HL-60 (cell line): ENCODE data around the gene AGXT2.

ENCODE experiments used
- DNase-seq, 2 experiments: peaks; one replicate each; pipeline ENCODE4 v3.0.0-alpha.2; 2010 to 2020; ENCODE audit warnings: low read depth in 1 of 2, low spot score in 1 of 2
- H3K27ac ChIP-seq: fragments of 250-450 bp; sonication (Bioruptor Pico); replicated peaks from 2 replicates; pipeline ENCODE4 v1.5.1; 2020; ENCODE audit warnings: mild to moderate bottlenecking, moderate library complexity
- H3K27me3 ChIP-seq: fragments of 250-450 bp; sonication (Bioruptor Pico); 2 replicates; pipeline ENCODE4 v1.5.1; 2021; ENCODE audit warnings: mild to moderate bottlenecking, moderate library complexity; ENCODE audit not compliant: insufficient read depth, poor library complexity, severe bottlenecking
- H3K4me3 ChIP-seq: replicated peaks from 2 replicates; pipeline ENCODE4 v1.5.1; 2011; ENCODE audit warnings: mild to moderate bottlenecking, control low read depth, low read length; ENCODE audit not compliant: insufficient read depth
- GABPA ChIP-seq: IDR thresholded peaks from 2 replicates; pipeline ENCODE4 v1.6.1; 2012; ENCODE audit warnings: low read depth
- POLR2AphosphoS5 ChIP-seq: IDR thresholded peaks from 2 replicates; pipeline ENCODE4 v1.6.1; 2012; ENCODE audit warnings: low read depth
- SPI1 ChIP-seq: IDR thresholded peaks from 2 replicates; pipeline ENCODE4 v1.6.1; 2012; ENCODE audit warnings: low read depth, mild to moderate bottlenecking, borderline replicate concordance
- long read RNA-seq: library from polyadenylated mRNA; unstranded; transcript quantifications from one replicate; pipeline ENCODE4 v2.0.0, GENCODE V29; 2020
- TF ChIP-seq, protein P1 (sequence below): IDR thresholded peaks from one replicate; pipeline ENCODE4 v1.5.1; 2011; ENCODE audit warnings: low read length, control low read depth, inconsistent platforms; ENCODE audit not compliant: insufficient read depth
- TF ChIP-seq, protein P2 (sequence below): IDR thresholded peaks from 2 replicates; pipeline ENCODE4 v1.6.1; 2012; ENCODE audit warnings: low read depth; ENCODE audit not compliant: insufficient replicate concordance

The AGXT2 gene, protein sequence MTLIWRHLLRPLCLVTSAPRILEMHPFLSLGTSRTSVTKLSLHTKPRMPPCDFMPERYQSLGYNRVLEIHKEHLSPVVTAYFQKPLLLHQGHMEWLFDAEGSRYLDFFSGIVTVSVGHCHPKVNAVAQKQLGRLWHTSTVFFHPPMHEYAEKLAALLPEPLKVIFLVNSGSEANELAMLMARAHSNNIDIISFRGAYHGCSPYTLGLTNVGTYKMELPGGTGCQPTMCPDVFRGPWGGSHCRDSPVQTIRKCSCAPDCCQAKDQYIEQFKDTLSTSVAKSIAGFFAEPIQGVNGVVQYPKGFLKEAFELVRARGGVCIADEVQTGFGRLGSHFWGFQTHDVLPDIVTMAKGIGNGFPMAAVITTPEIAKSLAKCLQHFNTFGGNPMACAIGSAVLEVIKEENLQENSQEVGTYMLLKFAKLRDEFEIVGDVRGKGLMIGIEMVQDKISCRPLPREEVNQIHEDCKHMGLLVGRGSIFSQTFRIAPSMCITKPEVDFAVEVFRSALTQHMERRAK
- long read RNA-seq = 0 reads

- H3K27me3 ChIP-seq = no peaks in the 10 kb centered on the region
- H3K27ac ChIP-seq = no peak within 1 kb of the TSS
- no peak within 1 kb of the TSS for H3K4me3 ChIP-seq
- no peak for DNase-seq
- TF ChIP-seq GABPA (no peak), POLR2AphosphoS5 (no peak), SPI1 (no peak)
- TF ChIP-seq, protein P1, sequence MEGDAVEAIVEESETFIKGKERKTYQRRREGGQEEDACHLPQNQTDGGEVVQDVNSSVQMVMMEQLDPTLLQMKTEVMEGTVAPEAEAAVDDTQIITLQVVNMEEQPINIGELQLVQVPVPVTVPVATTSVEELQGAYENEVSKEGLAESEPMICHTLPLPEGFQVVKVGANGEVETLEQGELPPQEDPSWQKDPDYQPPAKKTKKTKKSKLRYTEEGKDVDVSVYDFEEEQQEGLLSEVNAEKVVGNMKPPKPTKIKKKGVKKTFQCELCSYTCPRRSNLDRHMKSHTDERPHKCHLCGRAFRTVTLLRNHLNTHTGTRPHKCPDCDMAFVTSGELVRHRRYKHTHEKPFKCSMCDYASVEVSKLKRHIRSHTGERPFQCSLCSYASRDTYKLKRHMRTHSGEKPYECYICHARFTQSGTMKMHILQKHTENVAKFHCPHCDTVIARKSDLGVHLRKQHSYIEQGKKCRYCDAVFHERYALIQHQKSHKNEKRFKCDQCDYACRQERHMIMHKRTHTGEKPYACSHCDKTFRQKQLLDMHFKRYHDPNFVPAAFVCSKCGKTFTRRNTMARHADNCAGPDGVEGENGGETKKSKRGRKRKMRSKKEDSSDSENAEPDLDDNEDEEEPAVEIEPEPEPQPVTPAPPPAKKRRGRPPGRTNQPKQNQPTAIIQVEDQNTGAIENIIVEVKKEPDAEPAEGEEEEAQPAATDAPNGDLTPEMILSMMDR = no peak
- TF ChIP-seq, protein P2, sequence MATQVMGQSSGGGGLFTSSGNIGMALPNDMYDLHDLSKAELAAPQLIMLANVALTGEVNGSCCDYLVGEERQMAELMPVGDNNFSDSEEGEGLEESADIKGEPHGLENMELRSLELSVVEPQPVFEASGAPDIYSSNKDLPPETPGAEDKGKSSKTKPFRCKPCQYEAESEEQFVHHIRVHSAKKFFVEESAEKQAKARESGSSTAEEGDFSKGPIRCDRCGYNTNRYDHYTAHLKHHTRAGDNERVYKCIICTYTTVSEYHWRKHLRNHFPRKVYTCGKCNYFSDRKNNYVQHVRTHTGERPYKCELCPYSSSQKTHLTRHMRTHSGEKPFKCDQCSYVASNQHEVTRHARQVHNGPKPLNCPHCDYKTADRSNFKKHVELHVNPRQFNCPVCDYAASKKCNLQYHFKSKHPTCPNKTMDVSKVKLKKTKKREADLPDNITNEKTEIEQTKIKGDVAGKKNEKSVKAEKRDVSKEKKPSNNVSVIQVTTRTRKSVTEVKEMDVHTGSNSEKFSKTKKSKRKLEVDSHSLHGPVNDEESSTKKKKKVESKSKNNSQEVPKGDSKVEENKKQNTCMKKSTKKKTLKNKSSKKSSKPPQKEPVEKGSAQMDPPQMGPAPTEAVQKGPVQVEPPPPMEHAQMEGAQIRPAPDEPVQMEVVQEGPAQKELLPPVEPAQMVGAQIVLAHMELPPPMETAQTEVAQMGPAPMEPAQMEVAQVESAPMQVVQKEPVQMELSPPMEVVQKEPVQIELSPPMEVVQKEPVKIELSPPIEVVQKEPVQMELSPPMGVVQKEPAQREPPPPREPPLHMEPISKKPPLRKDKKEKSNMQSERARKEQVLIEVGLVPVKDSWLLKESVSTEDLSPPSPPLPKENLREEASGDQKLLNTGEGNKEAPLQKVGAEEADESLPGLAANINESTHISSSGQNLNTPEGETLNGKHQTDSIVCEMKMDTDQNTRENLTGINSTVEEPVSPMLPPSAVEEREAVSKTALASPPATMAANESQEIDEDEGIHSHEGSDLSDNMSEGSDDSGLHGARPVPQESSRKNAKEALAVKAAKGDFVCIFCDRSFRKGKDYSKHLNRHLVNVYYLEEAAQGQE = no peak
Observed at GRCh38 chr5:35047785-35048404, at the start of gene AGXT2. TSS of gene AGXT2 (minus strand) at chr5:35047949. CDS start at chr5:35047892, 57 bp downstream.

GRCh38 chr5:35096932-35097331 lies 49.2 kb upstream of the AGXT2 start:
- no peak overlapping the region for H3K27ac ChIP-seq
- TF ChIP-seq SPI1 (no peak), POLR2AphosphoS5 (no peak), GABPA (no peak)
- TF ChIP-seq, protein P1 = no peak
- TF ChIP-seq, protein P2 = no peak
- no peak for DNase-seq
- no peaks in the 10 kb centered on the region for H3K27me3 ChIP-seq
- no peak overlapping the region for H3K4me3 ChIP-seq

GRCh38 chr5:35096216-35096615 lies 48.5 kb upstream of the AGXT2 start:
- no peaks in the 10 kb centered on the region for H3K27me3 ChIP-seq
- no peak for DNase-seq
- H3K4me3 ChIP-seq = no peak overlapping the region
- H3K27ac ChIP-seq = no peak overlapping the region
- TF ChIP-seq GABPA = no peak
- TF ChIP-seq, protein P2 = no peak
- TF ChIP-seq POLR2AphosphoS5 = no peak
- TF ChIP-seq, protein P1 = no peak
- no peak for TF ChIP-seq SPI1
